Stomach smooth muscle (tissue), 2 donors: ENCODE measurements around the gene AQP2.

ENCODE experiments used
- H3K27ac ChIP-seq: one replicate; pipeline ENCODE4 v1.7.0; 2013; ENCODE audit warnings: mild to moderate bottlenecking, low read length, inconsistent platforms
- H3K27me3 ChIP-seq, 2 donors: one replicate each; pipeline ENCODE4 v1.7.0; 2013; ENCODE audit warnings: low read length in 2 of 2; ENCODE audit not compliant: insufficient read depth in 2 of 2, control insufficient read depth in 1 of 2
- H3K36me3 ChIP-seq, 2 donors: one replicate each; pipeline ENCODE4 v1.7.0; 2013; ENCODE audit warnings: low read length in 2 of 2; ENCODE audit not compliant: control insufficient read depth in 2 of 2, insufficient read depth in 2 of 2
- H3K4me1 ChIP-seq: one replicate; pipeline ENCODE4 v1.7.0; 2013; ENCODE audit warnings: low read length; ENCODE audit not compliant: control insufficient read depth, insufficient read depth
- H3K4me3 ChIP-seq, 2 donors: one replicate each; pipeline ENCODE4 v1.7.0; 2013; ENCODE audit warnings: low read length in 2 of 2
- H3K9ac ChIP-seq, 2 donors: one replicate each; pipeline ENCODE4 v1.7.0; 2013; ENCODE audit warnings: low read length in 2 of 2, mild to moderate bottlenecking in 1 of 2
- H3K9me3 ChIP-seq, 2 donors: one replicate each; pipeline ENCODE4 v1.7.0; 2013; ENCODE audit warnings: low read length in 2 of 2; ENCODE audit not compliant: control insufficient read depth in 2 of 2
- donor health status: healthy.
- donor health status: Pancreatic carcinoma.

AQP2 gene

DNA sequence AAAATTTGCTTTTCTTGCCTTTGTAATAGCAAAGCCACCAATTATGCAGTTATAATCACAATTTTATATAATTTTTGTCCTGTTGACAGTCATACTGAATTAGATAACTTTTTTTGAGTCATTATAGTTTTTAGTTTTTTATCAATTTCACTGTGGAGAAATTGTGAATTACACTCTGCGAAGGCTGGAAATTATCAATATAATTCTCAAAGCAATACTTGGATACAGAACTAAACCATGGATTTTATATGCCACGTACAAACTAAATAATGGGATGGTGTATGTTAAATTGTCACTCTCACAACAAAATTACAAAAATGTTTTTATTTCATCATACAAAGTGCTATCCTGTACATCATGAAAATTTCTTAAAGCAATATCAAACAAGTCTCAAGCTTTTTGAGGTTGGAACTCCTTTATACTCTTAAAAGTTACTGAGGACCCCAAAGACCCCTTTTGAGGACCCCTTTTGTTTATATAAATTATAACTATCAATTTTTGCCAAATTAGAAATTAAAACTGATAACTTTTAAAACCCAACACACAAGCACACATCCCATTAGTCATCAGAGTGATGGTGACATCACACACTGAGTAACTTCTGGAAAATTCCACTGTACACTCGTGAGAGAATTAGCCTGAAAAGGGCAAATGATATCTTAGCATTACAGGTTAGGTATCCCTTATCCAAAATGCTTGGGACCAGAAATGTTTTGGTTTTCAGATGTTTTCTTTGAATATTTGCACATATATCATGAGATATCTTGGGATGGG lies 19.8 kb upstream of the AQP2 start:
- H3K9ac ChIP-seq = no peak overlapping the region
- H3K27ac ChIP-seq = no peak overlapping the region
- H3K4me1 ChIP-seq = no peaks in the 10 kb centered on the region

GRCh38 chr12:49932023-49932422 lies 18.5 kb upstream of the AQP2 start:
- Histone ChIP-seq H3K9me3 (no peaks in the 10 kb centered on the region), H3K4me1 (no peaks in the 10 kb centered on the region), H3K4me3 (no peak overlapping the region), H3K9ac (no peak overlapping the region), H3K27ac (no peak overlapping the region), H3K27me3 (peaks cover 0 to 2% of the 10 kb centered on the region in 2 donors), H3K36me3 (no peaks in the 10 kb centered on the region)

More for the DNA sequence above, 19.8 kb upstream of the AQP2 start:
- Histone ChIP-seq H3K36me3 (no peaks in the 10 kb centered on the region), H3K27me3 (peaks cover 0 to 2% of the 10 kb centered on the region in 2 donors), H3K9me3 (no peaks in the 10 kb centered on the region), H3K4me3 (no peak overlapping the region)

DNA sequence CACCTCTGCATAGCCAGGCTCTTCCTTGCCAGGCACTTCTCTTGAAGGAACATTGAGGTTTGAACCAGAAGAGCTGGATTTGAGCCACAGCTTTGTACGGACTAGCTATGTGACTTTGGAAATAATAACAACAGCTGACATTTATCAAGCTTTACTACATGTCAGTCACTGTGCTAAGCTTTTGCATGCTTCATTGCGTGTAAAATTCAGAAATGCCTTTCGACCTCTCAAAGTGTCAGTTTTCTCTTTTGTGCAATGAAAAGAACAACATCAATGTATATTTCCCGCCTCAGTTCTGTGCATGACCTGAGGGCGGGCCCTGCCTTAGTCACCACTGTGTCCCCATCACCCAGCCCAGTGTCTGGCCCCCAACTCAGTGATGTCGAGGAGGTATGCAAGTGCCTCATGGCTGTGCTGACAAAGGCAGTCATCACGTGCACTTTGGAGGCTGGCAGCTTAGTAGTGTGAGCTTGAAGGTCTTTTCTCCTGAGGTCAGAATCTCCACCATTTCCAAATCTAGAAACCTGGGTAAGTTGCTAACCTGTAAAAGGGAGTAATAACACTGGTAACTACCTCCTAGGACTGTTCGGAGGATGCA lies 17.9 kb upstream of the AQP2 start:
- Histone ChIP-seq H3K27me3 (peaks cover 0 to 2% of the 10 kb centered on the region in 2 donors), H3K4me3 (no peak overlapping the region), H3K9ac (no peak overlapping the region), H3K9me3 (no peaks in the 10 kb centered on the region), H3K27ac (no peak overlapping the region), H3K4me1 (no peaks in the 10 kb centered on the region), H3K36me3 (no peaks in the 10 kb centered on the region)

DNA sequence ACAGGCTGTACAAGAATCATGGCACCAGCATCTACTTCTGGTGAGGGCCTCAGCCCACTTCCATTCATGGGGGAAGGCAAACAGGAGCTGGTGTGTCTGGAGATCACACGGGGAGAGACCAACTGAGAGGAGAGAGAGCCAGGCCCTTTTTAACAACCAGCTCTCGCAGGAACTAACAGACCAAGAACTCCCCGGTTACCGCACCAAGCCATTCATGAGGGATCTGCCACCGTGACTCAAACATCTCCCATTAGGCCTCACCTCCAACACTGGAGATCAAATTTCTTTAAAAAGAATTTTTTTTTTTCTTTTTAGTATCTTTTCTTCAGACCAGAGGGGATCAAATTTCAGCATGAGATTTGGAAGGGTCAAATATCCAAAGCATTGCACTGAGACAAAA lies 16.7 kb upstream of the AQP2 start:
- H3K4me1 ChIP-seq = no peaks in the 10 kb centered on the region
- no peaks in the 10 kb centered on the region for H3K36me3 ChIP-seq
- no peaks in the 10 kb centered on the region for H3K9me3 ChIP-seq
- H3K27ac ChIP-seq = no peak overlapping the region
- H3K9ac ChIP-seq = no peak overlapping the region
- peaks cover 0 to 2% of the 10 kb centered on the region in 2 donors for H3K27me3 ChIP-seq
- H3K4me3 ChIP-seq = no peak overlapping the region

DNA sequence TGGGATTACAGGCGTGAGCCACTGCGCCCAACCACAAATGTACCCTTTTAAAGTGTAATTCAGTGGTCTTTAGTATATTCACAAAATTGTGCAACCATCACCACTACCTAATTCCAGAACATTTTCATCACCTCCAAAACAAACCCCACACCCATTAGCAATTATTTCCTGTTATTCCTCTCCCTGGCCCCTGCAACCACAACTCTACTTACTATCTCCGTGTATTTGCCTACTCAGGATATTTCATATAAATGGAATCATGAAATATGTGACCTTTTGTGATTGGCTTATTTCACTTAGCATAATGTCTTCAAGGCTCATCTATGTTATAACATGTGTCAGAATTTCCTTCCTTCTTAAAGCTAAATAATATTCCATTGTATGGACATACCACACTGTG lies 16.0 kb upstream of the AQP2 start:
- Histone ChIP-seq H3K27ac (no peak overlapping the region), H3K27me3 (no peaks in the 10 kb centered on the region), H3K4me1 (no peaks in the 10 kb centered on the region), H3K4me3 (no peak overlapping the region), H3K9ac (no peak overlapping the region), H3K36me3 (no peaks in the 10 kb centered on the region), H3K9me3 (no peaks in the 10 kb centered on the region)

- H3K9ac ChIP-seq = no peak overlapping the region
- H3K4me1 ChIP-seq = no peaks in the 10 kb centered on the region
- no peak overlapping the region for H3K27ac ChIP-seq
- no peak overlapping the region for H3K4me3 ChIP-seq
- H3K36me3 ChIP-seq = no peaks in the 10 kb centered on the region
- no peaks in the 10 kb centered on the region for H3K27me3 ChIP-seq
- no peaks in the 10 kb centered on the region for H3K9me3 ChIP-seq
Measured at GRCh38 chr12:49936925-49937324, 13.6 kb upstream of the AQP2 start.

- Histone ChIP-seq H3K27me3 (no peaks in the 10 kb centered on the region), H3K4me3 (no peak overlapping the region), H3K27ac (no peak overlapping the region), H3K36me3 (no peaks in the 10 kb centered on the region), H3K9ac (no peak overlapping the region), H3K9me3 (no peaks in the 10 kb centered on the region), H3K4me1 (no peaks in the 10 kb centered on the region)
Measured at GRCh38 chr12:49937639-49938300, 12.8 kb upstream of the AQP2 start.

GRCh38 chr12:49939307-49939706 lies 11.2 kb upstream of the AQP2 start:
- Histone ChIP-seq H3K27me3 (no peaks in the 10 kb centered on the region), H3K4me3 (no peak overlapping the region), H3K4me1 (no peaks in the 10 kb centered on the region), H3K9me3 (no peaks in the 10 kb centered on the region), H3K27ac (no peak overlapping the region), H3K9ac (no peak overlapping the region), H3K36me3 (no peaks in the 10 kb centered on the region)

DNA sequence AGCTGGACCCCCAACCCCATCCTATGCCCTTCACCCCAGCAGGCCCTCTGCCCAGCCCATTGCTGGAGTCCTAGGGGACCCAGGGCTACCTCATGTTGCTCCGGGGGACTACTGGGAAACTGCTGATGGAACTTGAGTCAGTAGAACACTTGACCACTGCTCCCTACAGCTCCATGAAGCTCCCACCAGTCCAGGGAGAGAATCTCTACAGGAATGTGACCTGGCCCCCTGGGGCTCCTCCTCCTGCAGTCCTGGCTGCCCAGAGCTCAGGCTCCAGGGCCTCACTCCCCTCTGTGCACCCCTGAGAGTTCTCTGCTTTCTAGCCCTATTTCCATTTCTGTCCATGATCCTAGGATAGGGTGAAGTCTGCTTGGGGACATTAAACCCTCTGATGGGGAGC lies 10.8 kb upstream of the AQP2 start:
- Histone ChIP-seq H3K27ac (no peak overlapping the region), H3K4me3 (no peak overlapping the region), H3K9ac (no peak overlapping the region), H3K4me1 (no peaks in the 10 kb centered on the region), H3K36me3 (no peaks in the 10 kb centered on the region), H3K27me3 (no peaks in the 10 kb centered on the region), H3K9me3 (no peaks in the 10 kb centered on the region)

GRCh38 chr12:49941556-49942511 lies 8.7 kb upstream of the AQP2 start:
- Histone ChIP-seq H3K4me1 (no peaks in the 10 kb centered on the region), H3K4me3 (no peak overlapping the region), H3K27ac (no peak overlapping the region), H3K27me3 (no peaks in the 10 kb centered on the region), H3K36me3 (no peaks in the 10 kb centered on the region), H3K9me3 (no peaks in the 10 kb centered on the region), H3K9ac (no peak overlapping the region)
